Spleen (tissue), 11 donors: ENCODE measurements around the gene SRCIN1. TPM values are rescaled to one million over a fixed set of nuclear protein-coding genes. Genes with fewer than 3 reads are reported as not detected.
"Not testable (repeated sequence)": the region's sequence is repeated elsewhere in the genome, so short reads cannot be mapped to it uniquely, and the experiment has no call there.

Experiments
- DNase-seq: peaks from one replicate; pipeline ENCODE4 v3.0.0-alpha.2; 2020
- H3K27ac ChIP-seq, 8 donors: fragments of 200-600 bp; sonication (generic) in 7 of 8; 1 replicate in 4 of 8; 2 replicates in 4 of 8; pipeline versions ENCODE4 v1.5.0 to v1.8.0; 2016 to 2021; ENCODE audit warnings: inconsistent platforms in 4 of 8, mild to moderate bottlenecking in 4 of 8, moderate library complexity in 1 of 8
- H3K27me3 ChIP-seq, 7 donors: fragments of 200-600 bp; sonication (generic) in 6 of 7; replicated peaks in 1 of 7; 1 replicate in 4 of 7; 2 replicates in 3 of 7; pipeline versions ENCODE4 v1.5.0 to v1.8.0; 2016 to 2021; ENCODE audit warnings: inconsistent platforms in 3 of 7, mild to moderate bottlenecking in 1 of 7
- H3K36me3 ChIP-seq, 6 donors: fragments of 200-600 bp; sonication (generic) in 5 of 6; 1 replicate in 4 of 6; 2 replicates in 2 of 6; pipeline versions ENCODE4 v1.5.0 to v1.8.0; 2016 to 2021; ENCODE audit warnings: inconsistent platforms in 2 of 6
- H3K4me1 ChIP-seq, 6 donors: fragments of 200-600 bp; sonication (generic) in 5 of 6; 1 replicate in 3 of 6; 2 replicates in 3 of 6; pipeline versions ENCODE4 v1.5.0 to v1.8.0; 2016 to 2021; ENCODE audit warnings: inconsistent platforms in 3 of 6
- H3K4me3 ChIP-seq, 8 donors: fragments of 200-600 bp; sonication (generic) in 7 of 8; 1 replicate in 4 of 8; 2 replicates in 4 of 8; pipeline versions ENCODE4 v1.5.0 to v1.8.0; 2016 to 2021; ENCODE audit warnings: inconsistent platforms in 4 of 8, mild to moderate bottlenecking in 4 of 8, moderate library complexity in 2 of 8
- H3K9me3 ChIP-seq, 8 donors: fragments of 200-600 bp; sonication (generic) in 7 of 8; 1 replicate in 4 of 8; 2 replicates in 4 of 8; pipeline versions ENCODE4 v1.5.0 to v1.8.0; 2016 to 2021; ENCODE audit warnings: inconsistent platforms in 4 of 8
- CTCF ChIP-seq, 11 experiments: fragments of 200-600 bp in 7 of 11; fragments of 450-650 bp in 4 of 11; sonication (generic) in 4 of 11; IDR thresholded peaks in 8 of 11; conservative IDR thresholded peaks in 3 of 11; 1 replicate in 7 of 11; 2 replicates in 4 of 11; pipeline versions ENCODE4 v1.4.0 to v1.8.0; 2016 to 2021; ENCODE audit warnings: antibody characterized with exemption in 11 of 11, inconsistent platforms in 4 of 11, mild to moderate bottlenecking in 1 of 11
- POLR2A ChIP-seq, 3 donors: fragments of 450-650 bp; IDR thresholded peaks; one replicate each; pipeline ENCODE4 v1.5.1; 2017; ENCODE audit warnings: antibody characterized with exemption in 3 of 3, mild to moderate bottlenecking in 1 of 3
- POLR2AphosphoS5 ChIP-seq, 3 donors: sonication (generic); formaldehyde crosslinking; IDR thresholded peaks; one replicate each; pipeline ENCODE4 v1.5.1; 2017; ENCODE audit warnings: antibody characterized with exemption in 3 of 3
- WGBS, 5 donors: extraction: QIAGEN DNeasy Blood & Tissue Kit in 3 of 5; methylation state at CpG; one replicate each; pipeline versions ENCODE4 v1.1.5 to v1.1.7; 2013 to 2018; 5-methylcytosine and 5-hydroxymethylcytosine counted together
- intact Hi-C: fragments of 100-400 bp; cut with DNase I; formaldehyde crosslinking; loops from one replicate; pipeline ENCODE4 v1.15.0; 2023; ENCODE audit warnings: low total_unique reads
- polyA plus RNA-seq, 3 donors: library from polyadenylated mRNA; stranded (reverse); fragments of 200-250 nt; gene quantifications; one replicate each; pipeline ENCODE4 v1.2.1, GENCODE V29; 2013
- total RNA-seq, 7 donors: library from RNA; depleted of rRNA in 3 of 7; stranded (reverse); fragments of >200 nt in 3 of 7; fragmentation: NEBNext Ultra II Directional in 4 of 7; extraction: Animal tissue kit (Norgen Biotek cat#: 25700) in 4 of 7; gene quantifications; one replicate each; pipeline versions ENCODE4 v1.1.0 to v1.2.1, GENCODE V29; 2016 to 2021
- donor health status: healthy with polysubstance abuse.
- donor health status: DM: no; HTN: no; CAD: no; lungs with moderate emphysema.
- donor health status: DM: no; HTN: no; CAD: no.
- donor health status: Bipolar disorder and iron deficiency.
- donor health status: healthy.
- donor health status: DM: no; HTN: no; CAD: no.
- donor health status: DM: yes; HTN: yes; CAD: no.

SRCIN1 gene
- total and polyA plus RNA-seq, 10 donors = 0.32 to 3.5 (median 1.5) TPM

- Histone ChIP-seq H3K27ac (peak overlapping the region in 3 of 8 donors; percentile 7 to 19 (median 10)), H3K4me1 (peaks cover 6 to 66% (median 36%) of the 10 kb centered on the region in 6 donors), H3K36me3 (peaks cover 0 to 70% (median 6%) of the 10 kb centered on the region in 6 donors), H3K4me3 (no peak overlapping the region), H3K9me3 (no peaks in the 10 kb centered on the region), H3K27me3 (peaks cover 0 to 50% (median 20%) of the 10 kb centered on the region in 7 donors)
- no peak for TF ChIP-seq POLR2AphosphoS5 (IDR thresholded peaks at IDR 0.05)
- no peak for TF ChIP-seq POLR2A (IDR thresholded peaks at IDR 0.05)
- TF ChIP-seq CTCF (IDR thresholded peaks at IDR 0.05 in 8 of 11, conservative IDR thresholded peaks at IDR 0.05 in 3 of 11) = no peak
- no peak for DNase-seq
- intact Hi-C loops = no loop called here
- WGBS, 5 donors = 74 to 80% (median 77%) methylated on average over 3 of the region's 3 CpGs
Observed at GRCh38 chr17:38507921-38508569, 97.7 kb downstream of the SRCIN1 start.

- H3K9me3 ChIP-seq = no peaks in the 10 kb centered on the region
- peak overlapping the region in 3 of 8 donors; percentile 7 to 19 (median 10) for H3K27ac ChIP-seq
- TF ChIP-seq CTCF (IDR thresholded peaks at IDR 0.05 in 8 of 11, conservative IDR thresholded peaks at IDR 0.05 in 3 of 11) = no peak
- TF ChIP-seq POLR2A (IDR thresholded peaks at IDR 0.05) = no peak
- no peak for TF ChIP-seq POLR2AphosphoS5 (IDR thresholded peaks at IDR 0.05)
- peaks cover 0 to 76% (median 8%) of the 10 kb centered on the region in 6 donors for H3K36me3 ChIP-seq
- peaks cover 0 to 43% (median 20%) of the 10 kb centered on the region in 7 donors for H3K27me3 ChIP-seq
- H3K4me3 ChIP-seq = no peak overlapping the region
- intact Hi-C loops = no loop called here
- peaks cover 6 to 63% (median 36%) of the 10 kb centered on the region in 6 donors for H3K4me1 ChIP-seq
- DNase-seq = no peak
- WGBS, 5 donors = 34 to 78% (median 72%) methylated on average over 3 of the region's 3 CpGs
Observed at GRCh38 chr17:38507436-38507835, 98.3 kb downstream of the SRCIN1 start.

GRCh38 chr17:38504216-38504615 lies 101.5 kb downstream of the SRCIN1 start:
- Histone ChIP-seq H3K4me3 (no peak overlapping the region), H3K36me3 (peaks cover 0 to 90% (median 10%) of the 10 kb centered on the region in 6 donors), H3K4me1 (peaks cover 0 to 32% (median 14%) of the 10 kb centered on the region in 6 donors), H3K27me3 (peaks cover 0 to 11% (median under 1%) of the 10 kb centered on the region in 7 donors), H3K9me3 (no peaks in the 10 kb centered on the region), H3K27ac (no peak overlapping the region)
- DNase-seq = no peak
- TF ChIP-seq POLR2A (IDR thresholded peaks at IDR 0.05) (no peak), CTCF (IDR thresholded peaks at IDR 0.05 in 8 of 11, conservative IDR thresholded peaks at IDR 0.05 in 3 of 11) (no peak), POLR2AphosphoS5 (IDR thresholded peaks at IDR 0.05) (no peak)
- WGBS, 5 donors = 72 to 93% (median 92%) methylated on average over 8 to 14 of the region's 14 CpGs
- intact Hi-C loops = no loop called here

- H3K9me3 ChIP-seq, H3K27me3 ChIP-seq, intact Hi-C loops, H3K4me3 ChIP-seq, DNase-seq, H3K27ac ChIP-seq: not testable (repeated sequence)
- TF ChIP-seq POLR2AphosphoS5 (IDR thresholded peaks at IDR 0.05) = peak in 1 of 3 donors; percentile 36
- 72 to 91% (median 86%) methylated on average over 12 to 15 of the region's 15 CpGs for WGBS, 5 donors
- Histone ChIP-seq H3K4me1 (peaks cover 0 to 26% (median 12%) of the 10 kb centered on the region in 6 donors), H3K36me3 (peaks cover 0 to 93% (median 13%) of the 10 kb centered on the region in 6 donors)
Observed at GRCh38 chr17:38503286-38503913, 102.4 kb downstream of the SRCIN1 start.

GRCh38 chr17:38501718-38502117 lies 104.0 kb downstream of the SRCIN1 start:
- H3K27ac ChIP-seq, H3K9me3 ChIP-seq, DNase-seq, H3K27me3 ChIP-seq, H3K4me1 ChIP-seq, H3K4me3 ChIP-seq, intact Hi-C loops: not testable (repeated sequence)
- 89 to 100% (median 97%) methylated on average over 2 of the region's 2 CpGs for WGBS, 5 donors
- H3K36me3 ChIP-seq = peaks cover 0 to 95% (median 21%) of the 10 kb centered on the region in 6 donors

GRCh38 chr17:38499230-38499629 lies 106.5 kb downstream of the SRCIN1 start:
- H3K36me3 ChIP-seq = peaks cover 0 to 97% (median 21%) of the 10 kb centered on the region in 6 donors
- not testable (repeated sequence) for H3K4me3 ChIP-seq, DNase-seq, H3K9me3 ChIP-seq, H3K27ac ChIP-seq, H3K4me1 ChIP-seq, H3K27me3 ChIP-seq
- intact Hi-C loops = loop anchor here (10.0 kb wide), 1 partner anchor 166 kb away; no protein-coding TSS in a partner anchor
- WGBS, 5 donors = 84 to 92% (median 89%) methylated on average over 9 to 10 of the region's 10 CpGs
